Esophagus muscularis mucosa (tissue), 4 donors: ENCODE data around the gene DCTD. TPM values are rescaled to one million over a fixed set of nuclear protein-coding genes. Genes with fewer than 3 reads are reported as not detected.

ENCODE experiments used
- DNase-seq: peaks from one replicate; pipeline ENCODE4 v3.0.0-alpha.2; 2017; ENCODE audit errors: extremely low spot score
- H3K27ac ChIP-seq, 4 donors: fragments of 200-600 bp; sonication (generic); replicated peaks in 1 of 4; 1 replicate in 3 of 4; 2 replicates in 1 of 4; pipeline ENCODE4 v1.5.1; 2016 to 2019; ENCODE audit warnings: mild to moderate bottlenecking in 1 of 4
- H3K27me3 ChIP-seq, 4 donors: fragments of 200-600 bp; sonication (generic); one replicate each; pipeline versions ENCODE4 v1.5.1 to v1.6.0; 2016 to 2019
- H3K36me3 ChIP-seq, 4 donors: fragments of 200-600 bp; sonication (generic); one replicate each; pipeline ENCODE4 v1.5.1; 2016 to 2019
- H3K4me1 ChIP-seq, 4 donors: fragments of 200-600 bp; sonication (generic); one replicate each; pipeline ENCODE4 v1.5.1; 2016 to 2019
- H3K4me3 ChIP-seq, 4 donors: fragments of 200-600 bp; sonication (generic); 1 replicate in 2 of 4; 2 replicates in 2 of 4; pipeline ENCODE4 v1.5.1; 2016 to 2019; ENCODE audit warnings: mild to moderate bottlenecking in 4 of 4, moderate library complexity in 1 of 4
- H3K9me3 ChIP-seq, 4 donors: fragments of 200-600 bp; sonication (generic); 1 replicate in 3 of 4; 2 replicates in 1 of 4; pipeline ENCODE4 v1.5.1; 2016 to 2019
- CTCF ChIP-seq, 3 experiments: fragments of 200-600 bp in 2 of 3; fragments of 450-650 bp in 1 of 3; sonication (generic) in 2 of 3; IDR thresholded peaks; one replicate each; pipeline ENCODE4 v1.5.1; 2017 to 2019; ENCODE audit warnings: antibody characterized with exemption in 3 of 3, mild to moderate bottlenecking in 2 of 3, moderate library complexity in 1 of 3
- EP300 ChIP-seq: sonication (generic); formaldehyde crosslinking; IDR thresholded peaks from one replicate; pipeline ENCODE4 v1.6.1; 2017; ENCODE audit warnings: antibody characterized with exemption
- POLR2A ChIP-seq: fragments of 450-650 bp; IDR thresholded peaks from one replicate; pipeline ENCODE4 v1.6.1; 2017; ENCODE audit warnings: antibody characterized with exemption, moderate library complexity, mild to moderate bottlenecking, low read depth
- POLR2AphosphoS5 ChIP-seq, 2 donors: sonication (generic); formaldehyde crosslinking; IDR thresholded peaks; one replicate each; pipeline ENCODE4 v1.6.1; 2017; ENCODE audit warnings: antibody characterized with exemption in 2 of 2
- WGBS: methylation state at CpG from one replicate; pipeline ENCODE4 v1.1.5; 2018; 5-methylcytosine and 5-hydroxymethylcytosine counted together
- intact Hi-C: fragments of 100-400 bp; cut with DNase I; formaldehyde crosslinking; loops from one replicate; pipeline ENCODE4 v1.15.1; 2023
- total RNA-seq, 4 donors: library from RNA; depleted of rRNA; stranded (reverse); fragments of >200 nt; gene quantifications; one replicate each; pipeline versions ENCODE4 v1.1.0 to v1.2.1, GENCODE V29; 2016

DCTD gene
- total RNA-seq, 4 donors from 2014 or later: 33.6 to 55.3 (median 48.7) TPM

DNA sequence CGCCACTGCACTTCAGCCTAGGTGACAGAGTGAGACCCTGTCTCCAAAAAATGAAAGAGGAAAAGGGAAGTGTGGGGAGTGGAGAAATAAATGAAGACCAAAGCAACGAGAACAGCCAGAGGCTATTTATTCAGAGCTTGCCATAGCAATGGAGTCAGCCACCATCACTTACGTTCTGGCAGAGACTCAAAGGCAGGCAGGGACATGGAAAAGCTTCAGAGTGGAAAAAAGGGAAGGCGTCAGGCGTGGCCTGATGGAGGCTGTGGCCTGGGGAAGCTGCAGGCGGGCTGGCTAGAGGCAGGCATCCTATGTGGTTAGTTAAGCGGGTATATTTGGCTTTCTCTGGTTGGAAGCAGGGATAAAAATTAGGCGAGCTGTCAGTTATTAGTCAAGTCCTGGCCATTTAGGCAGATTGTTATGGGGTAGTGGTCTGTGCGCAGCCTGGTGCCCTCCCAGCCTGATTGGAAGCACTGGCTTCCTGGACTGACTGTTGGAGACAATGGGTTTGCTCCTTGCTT lies 73.3 kb downstream of the DCTD start:
- 88% methylated on average over 9 of the region's 9 CpGs for WGBS
- H3K9me3 ChIP-seq: no peaks in the 10 kb centered on the region
- peaks cover 0 to 10% (median 0%) of the 10 kb centered on the region in 4 donors for H3K27me3 ChIP-seq
- no peak for DNase-seq
- intact Hi-C loops: no loop called here
- no peaks in the 10 kb centered on the region for H3K36me3 ChIP-seq
- no peak overlapping the region for H3K27ac ChIP-seq
- TF ChIP-seq EP300 (no peak), CTCF (IDR thresholded peaks at IDR 0.05) (no peak), POLR2A (no peak), POLR2AphosphoS5 (IDR thresholded peaks at IDR 0.05) (no peak)
- H3K4me1 ChIP-seq: no peaks in the 10 kb centered on the region
- H3K4me3 ChIP-seq: no peak overlapping the region

DNA sequence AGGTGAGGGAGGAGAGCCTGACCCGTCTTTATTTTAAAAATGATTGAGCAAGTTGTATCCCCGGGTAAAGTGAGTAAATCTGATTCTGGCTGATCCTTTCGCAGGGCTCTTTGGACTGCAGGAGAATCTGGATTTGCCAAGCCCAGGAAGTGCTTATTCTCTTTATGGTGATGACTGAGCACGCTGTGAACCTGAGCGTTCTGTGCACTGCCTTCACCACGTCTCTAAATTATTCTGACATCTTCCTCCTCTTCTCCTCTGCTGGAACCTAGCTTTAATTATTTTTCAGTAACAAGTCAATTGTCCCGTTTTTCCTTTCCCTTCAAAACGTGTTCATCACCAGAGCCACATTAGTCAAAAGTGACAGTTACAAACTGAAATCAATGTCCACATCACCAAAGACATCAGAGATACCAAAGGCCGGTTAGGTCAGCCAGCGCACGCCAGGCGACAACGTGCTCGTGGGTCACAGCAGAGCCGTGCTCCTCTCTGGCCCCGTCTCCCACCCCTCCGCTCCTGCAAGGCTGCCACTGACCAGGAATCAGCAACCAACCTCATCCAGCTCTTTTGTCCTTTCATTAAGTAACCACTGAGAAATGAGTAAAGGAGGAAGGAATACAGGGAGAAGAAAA lies 74.3 kb downstream of the DCTD start:
- H3K9me3 ChIP-seq: no peaks in the 10 kb centered on the region
- TF ChIP-seq POLR2A: no peak
- no peak for TF ChIP-seq EP300
- TF ChIP-seq POLR2AphosphoS5 (IDR thresholded peaks at IDR 0.05): no peak
- no peak for TF ChIP-seq CTCF (IDR thresholded peaks at IDR 0.05)
- H3K36me3 ChIP-seq: no peaks in the 10 kb centered on the region
- H3K27me3 ChIP-seq: peaks cover 0 to 10% (median 0%) of the 10 kb centered on the region in 4 donors
- DNase-seq: no peak
- H3K27ac ChIP-seq: no peak overlapping the region
- H3K4me3 ChIP-seq: no peak overlapping the region
- 65% methylated on average over 17 of the region's 17 CpGs for WGBS
- intact Hi-C loops: no loop called here
- H3K4me1 ChIP-seq: no peaks in the 10 kb centered on the region

DNA sequence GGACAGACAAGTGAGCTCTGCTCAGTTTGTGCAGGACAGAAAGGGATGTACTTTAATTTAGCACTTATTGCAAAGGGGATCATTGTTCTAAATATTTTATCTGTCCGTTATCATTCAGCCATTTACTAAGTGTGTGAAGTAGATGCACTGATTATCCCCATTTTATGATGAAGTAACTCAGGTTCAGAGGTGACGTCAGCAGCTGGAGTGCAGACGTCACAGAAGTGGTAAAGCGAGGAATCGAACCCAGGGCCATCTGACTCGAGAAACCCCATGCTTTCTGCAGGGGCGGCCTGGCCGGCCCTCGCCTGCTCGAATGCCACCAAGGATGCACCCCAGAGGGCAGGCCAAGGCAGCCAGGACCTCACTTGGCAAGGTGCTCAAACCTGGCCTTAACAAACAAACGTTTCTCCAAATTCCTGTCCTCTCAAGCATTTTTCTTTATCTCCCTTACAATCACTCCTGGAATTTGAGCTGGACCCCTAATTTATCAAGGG lies 75.0 kb downstream of the DCTD start:
- Histone ChIP-seq H3K4me3 (no peak overlapping the region), H3K27me3 (peaks cover 0 to 10% (median 0%) of the 10 kb centered on the region in 4 donors), H3K36me3 (no peaks in the 10 kb centered on the region), H3K27ac (no peak overlapping the region), H3K9me3 (no peaks in the 10 kb centered on the region), H3K4me1 (no peaks in the 10 kb centered on the region)
- WGBS: 89% methylated on average over 11 of the region's 11 CpGs
- DNase-seq: no peak
- intact Hi-C loops: no loop called here
- TF ChIP-seq POLR2AphosphoS5 (IDR thresholded peaks at IDR 0.05) (no peak), CTCF (IDR thresholded peaks at IDR 0.05) (no peak), POLR2A (no peak), EP300 (no peak)

DNA sequence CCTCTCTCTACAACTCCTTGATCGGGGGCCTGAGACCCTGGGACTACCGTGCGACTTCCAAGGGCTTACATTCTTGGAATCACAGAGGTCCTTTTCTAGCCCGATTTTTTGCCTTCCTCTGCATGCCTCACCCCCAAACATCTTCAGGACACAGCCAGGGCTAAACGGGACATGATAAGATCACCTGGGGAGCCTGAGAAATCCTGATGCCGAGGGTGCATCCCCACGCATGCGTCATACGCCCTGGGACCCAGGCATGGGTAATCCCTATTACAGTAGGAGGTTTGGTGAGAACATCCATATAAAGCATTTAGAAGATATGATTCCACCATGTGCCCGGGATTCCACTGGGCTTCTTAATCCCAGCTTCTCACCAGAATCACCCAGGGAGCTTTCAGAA lies 77.1 kb downstream of the DCTD start:
- intact Hi-C loops: no loop called here
- no peak overlapping the region for H3K27ac ChIP-seq
- DNase-seq: no peak
- H3K9me3 ChIP-seq: no peaks in the 10 kb centered on the region
- no peak for TF ChIP-seq EP300
- no peak for TF ChIP-seq POLR2AphosphoS5 (IDR thresholded peaks at IDR 0.05)
- TF ChIP-seq POLR2A: no peak
- no peak for TF ChIP-seq CTCF (IDR thresholded peaks at IDR 0.05)
- H3K27me3 ChIP-seq: peaks cover 0 to 20% (median 2%) of the 10 kb centered on the region in 4 donors
- no peak overlapping the region for H3K4me3 ChIP-seq
- WGBS: 95% methylated on average over 9 of the region's 10 CpGs
- no peaks in the 10 kb centered on the region for H3K4me1 ChIP-seq
- H3K36me3 ChIP-seq: no peaks in the 10 kb centered on the region

Other genes starting within 250 kb of the DCTD start
- gene WWC2, start 181.9 kb upstream of the DCTD start, total RNA-seq: 10 to 100 TPM; 28.2 to 38.5 (median 37.0) TPM